Measurements from ENCODE around the gene LIPF.
"Not testable (repeated sequence)": the region's sequence is repeated elsewhere in the genome, so short reads cannot be mapped to it uniquely, and the experiment has no call there.

LIPF gene, protein sequence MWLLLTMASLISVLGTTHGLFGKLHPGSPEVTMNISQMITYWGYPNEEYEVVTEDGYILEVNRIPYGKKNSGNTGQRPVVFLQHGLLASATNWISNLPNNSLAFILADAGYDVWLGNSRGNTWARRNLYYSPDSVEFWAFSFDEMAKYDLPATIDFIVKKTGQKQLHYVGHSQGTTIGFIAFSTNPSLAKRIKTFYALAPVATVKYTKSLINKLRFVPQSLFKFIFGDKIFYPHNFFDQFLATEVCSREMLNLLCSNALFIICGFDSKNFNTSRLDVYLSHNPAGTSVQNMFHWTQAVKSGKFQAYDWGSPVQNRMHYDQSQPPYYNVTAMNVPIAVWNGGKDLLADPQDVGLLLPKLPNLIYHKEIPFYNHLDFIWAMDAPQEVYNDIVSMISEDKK

DNA sequence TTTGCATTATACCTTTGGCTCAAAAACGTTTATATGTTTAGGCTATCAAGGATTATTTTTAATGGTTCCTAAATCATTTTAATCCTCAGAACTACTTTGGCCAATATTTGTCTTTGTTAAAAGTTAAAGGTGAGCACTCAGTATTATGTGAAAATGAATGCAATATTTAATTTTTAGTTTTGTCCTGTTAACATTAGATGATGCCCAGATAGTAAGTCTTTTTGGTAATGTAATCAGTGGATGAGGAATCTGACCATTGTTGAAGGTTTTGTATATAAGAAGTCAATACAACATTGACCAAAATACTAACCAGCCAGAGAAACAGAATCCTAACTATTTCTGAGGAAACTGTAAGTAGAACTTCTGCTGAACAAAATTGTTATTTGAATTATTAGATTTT, at the start of gene LIPF:
Gene LIPF (plus strand): TSS at position 301 of the 400 bp plus-strand sequence. CDS start 2,856 bp downstream, outside the sequence.
- DNase-seq: no peak

DNA sequence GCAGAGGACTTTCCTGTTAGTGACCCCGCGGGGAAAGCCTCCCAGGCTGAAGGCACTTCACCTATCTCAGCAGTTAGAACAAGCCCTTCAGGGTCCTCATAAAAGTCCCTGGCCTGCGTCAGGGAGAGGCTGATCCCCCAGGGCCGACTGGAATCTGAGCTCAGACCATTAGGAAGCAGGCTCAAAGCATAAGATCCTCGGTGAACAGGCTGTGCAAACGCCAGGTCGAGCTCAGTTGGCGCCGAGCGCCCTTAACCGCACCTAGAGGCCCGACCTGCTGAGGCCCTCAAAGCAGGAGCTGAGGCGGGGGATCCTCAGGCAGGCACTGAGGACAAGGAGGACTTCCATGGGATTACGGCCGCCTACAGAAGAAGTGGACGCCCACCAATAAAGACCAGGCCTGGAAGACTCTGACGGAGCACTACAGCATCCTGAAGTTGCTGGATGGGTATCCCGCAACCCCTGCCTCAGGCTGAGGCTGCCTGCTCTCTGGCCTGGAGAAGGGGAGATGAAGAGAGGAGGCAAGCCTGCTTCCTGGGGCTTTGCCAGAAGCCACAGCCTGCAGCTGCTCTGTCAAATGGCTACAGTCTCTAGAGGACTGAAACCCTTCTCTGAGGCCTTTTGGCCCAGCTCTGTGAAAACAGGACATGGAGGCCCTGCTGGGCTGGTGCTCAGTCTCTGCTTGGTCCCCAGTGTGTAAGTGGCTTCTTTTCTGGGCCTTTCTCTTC, 47.8 kb upstream of the LIPF start:
- DNase-seq: no peak

DNA sequence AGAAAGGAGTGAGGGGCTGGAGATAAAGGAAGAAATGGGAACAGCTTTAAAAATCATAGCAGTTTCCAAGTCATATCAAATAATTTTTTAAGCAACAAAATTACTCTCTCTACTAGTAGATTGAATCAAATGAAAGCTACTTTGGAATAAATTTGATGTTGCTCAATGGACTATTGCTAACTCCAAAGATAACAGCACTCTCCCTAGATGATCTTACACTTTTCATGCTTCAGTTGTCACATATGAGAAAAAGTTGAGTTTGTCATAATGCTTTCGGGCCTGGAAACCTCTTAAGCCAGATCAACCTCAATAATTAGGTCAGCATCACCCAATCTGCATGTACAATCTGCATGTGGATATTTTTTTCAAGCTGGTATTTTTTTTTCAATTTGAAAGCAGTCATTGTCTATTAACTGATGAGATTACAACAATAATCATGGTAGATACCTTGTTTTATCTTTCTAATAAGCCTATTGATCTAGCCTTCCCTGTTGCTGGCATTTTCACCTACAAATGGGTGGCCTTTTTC, 46.4 kb upstream of the LIPF start:
- DNase-seq: no peak

DNA sequence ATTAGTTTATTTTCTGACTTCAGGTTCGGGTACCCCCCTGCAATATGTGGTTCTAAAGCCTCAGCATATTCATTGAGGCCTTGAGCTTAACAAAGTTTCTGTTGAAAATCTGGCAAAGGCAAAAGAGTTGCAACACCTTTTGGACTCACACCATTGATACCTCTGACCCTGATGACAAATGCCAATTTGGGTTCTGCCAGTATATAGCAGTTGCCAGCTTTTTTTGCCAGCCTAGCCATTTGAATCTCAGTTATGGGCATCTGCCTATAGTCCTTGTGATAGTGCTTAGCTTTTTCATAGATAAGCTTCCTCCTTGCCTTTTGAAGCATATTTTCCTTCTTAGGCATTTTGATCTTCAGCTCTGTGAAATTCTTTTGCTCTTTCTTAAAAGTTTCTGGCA, 45.7 kb upstream of the LIPF start:
- no peak for DNase-seq

DNA sequence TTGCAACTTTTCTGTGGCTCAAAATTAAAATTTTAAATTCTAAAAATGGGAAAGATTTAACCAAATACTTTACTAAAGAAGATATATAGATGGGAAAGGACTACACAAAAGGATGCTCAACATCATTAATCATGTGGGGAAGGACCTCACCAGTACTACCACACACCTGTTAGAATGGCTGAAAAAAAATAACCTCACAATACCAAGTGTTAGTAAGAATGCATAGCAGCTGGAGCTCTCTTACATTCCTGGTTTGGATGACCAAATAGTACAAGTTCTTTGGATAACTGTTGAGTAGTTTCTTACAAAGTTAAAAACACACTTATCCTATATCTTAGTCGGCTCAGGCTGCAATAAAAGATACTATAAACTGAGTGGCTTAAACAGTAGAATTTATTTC, 43.8 kb upstream of the LIPF start:
- no peak for DNase-seq

DNA sequence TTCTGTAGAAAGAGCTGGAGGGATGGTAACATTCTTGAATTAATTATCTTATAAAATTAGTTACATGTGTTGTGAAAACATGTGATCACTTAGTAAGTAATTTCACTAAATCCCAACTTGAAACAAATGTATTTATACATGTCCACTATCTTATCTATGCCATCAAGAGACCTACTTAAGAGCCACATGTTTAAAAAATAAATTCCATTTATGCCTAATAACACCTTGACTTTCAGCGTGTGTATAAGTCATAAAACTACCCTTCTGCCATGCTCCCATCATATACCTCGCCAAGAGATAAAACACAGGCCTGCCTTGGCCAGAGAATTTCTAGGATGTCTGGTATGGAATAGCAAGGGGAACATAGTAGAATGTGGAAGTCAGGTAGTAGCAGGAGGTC, 40.4 kb upstream of the LIPF start:
- DNase-seq: no peak

DNA sequence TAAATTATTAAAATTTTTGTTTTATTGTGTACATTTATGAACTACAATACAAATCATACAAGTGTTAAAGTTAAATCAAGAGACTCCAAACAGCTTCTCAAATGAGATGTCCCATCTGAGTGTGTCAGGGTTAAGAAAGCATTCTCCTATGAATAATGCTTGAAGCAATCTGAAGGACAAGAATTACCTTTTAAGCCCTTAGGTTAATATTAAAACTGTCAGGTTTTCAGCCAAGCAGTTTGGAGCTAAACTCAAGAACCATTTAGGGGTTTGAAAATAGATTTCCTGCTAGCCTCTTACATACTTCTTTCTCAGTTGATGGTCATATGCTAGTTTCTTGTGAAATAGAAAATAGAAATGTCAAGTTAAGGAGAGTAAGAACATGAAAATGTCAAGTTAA, 39.4 kb upstream of the LIPF start:
- no peak for DNase-seq

DNA sequence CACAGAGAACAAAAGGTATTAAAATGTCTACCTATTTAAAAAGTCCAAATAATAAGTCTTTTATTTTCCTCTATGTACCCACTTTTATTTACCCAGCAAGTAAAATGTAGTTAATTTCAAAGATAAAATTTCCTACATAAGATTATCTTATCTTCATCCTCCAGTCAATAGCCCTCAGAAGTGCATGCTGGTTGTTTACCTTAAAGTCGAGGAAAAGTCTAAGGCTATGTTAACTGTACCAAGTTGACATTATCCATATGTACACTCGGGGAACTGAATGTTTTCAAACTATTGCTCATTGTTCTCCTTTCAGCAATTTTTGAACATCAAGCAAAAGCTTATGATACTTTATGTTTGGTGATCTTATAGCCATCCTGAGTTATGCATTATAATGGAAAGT, 24.1 kb upstream of the LIPF start:
- DNase-seq: no peak

DNA sequence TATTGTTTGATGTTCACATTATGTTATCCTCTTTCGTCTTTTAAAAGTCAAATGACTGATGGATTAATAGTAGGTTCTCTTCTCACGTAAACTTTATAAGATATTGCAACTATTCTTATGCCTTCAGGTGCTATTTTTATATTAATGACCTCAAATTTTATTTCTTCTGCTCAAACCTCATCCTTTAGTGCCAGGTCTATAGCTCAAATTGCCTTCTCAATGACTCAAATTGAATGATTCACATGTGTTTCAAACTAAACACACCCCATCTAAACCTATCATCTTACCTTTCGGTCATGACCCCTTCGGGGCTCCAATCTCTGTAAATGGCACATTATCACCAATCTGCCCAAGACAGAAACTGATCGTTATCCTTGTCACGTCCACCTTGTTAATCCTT, 22.0 kb upstream of the LIPF start:
- DNase-seq: no peak

DNA sequence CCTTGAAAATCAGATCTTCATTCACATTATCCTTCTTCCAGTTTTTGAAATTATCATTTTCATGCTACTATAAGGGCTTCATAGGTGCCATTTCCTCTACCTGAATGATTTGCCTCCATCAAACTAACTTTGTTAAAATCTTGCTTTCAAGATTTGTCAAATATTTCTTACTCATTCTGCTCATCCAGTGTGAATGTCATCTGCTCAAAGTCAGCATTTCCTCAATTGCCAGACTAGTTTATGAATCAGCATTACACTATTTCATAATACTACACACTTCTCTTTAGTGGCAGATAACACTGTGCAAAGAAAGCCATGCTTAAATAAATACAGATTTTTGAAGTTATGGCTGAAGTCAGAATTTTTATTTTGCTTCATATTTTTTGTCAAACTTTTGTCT, 21.3 kb upstream of the LIPF start:
- DNase-seq: no peak

DNA sequence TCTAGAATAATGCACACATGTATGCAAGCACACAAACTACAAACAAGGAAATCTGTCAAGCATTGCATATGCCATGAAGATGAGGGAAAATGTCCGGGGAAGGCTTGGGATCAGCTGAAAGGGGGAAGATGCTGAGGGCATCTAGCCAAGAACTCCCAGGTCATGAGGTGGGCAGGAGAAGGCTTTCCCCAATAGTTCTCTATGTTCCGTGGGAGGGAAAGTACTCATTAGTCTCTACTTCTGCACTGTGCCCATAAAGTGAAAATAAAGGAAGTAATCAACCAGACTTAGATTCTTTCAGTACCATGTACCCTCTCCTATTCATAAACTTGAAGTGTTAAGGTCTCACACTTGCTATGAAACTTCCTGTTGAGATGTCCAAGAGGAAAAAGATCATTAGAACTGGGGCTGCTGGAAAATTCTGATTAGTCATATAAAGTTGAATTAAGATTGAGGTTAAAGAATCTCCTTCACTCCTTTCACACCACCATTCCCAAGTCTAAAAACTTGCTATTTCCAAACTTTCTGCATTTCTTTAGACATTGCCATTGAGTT, 17.1 kb upstream of the LIPF start:
- DNase-seq: no peak

DNA sequence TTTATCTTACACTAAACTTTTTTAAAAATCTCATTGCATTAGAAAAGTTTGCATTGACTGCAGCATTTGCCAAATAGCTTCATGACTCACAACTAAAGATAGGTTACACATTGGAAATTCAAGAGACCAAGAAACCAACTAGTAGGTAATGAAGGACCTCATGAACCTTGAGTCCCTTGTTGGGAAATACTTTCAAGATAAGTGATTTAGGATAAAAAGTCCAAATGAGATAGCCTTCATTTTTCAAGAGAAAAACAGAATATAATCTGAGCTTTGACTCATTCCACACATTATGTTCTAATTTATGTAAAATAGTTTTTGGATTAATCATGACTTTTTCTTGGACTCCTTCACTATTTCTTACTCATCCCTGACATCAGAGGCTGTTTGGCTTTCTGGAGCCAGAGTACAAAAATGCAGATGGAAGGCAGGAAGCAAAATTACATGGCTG, 13.1 kb upstream of the LIPF start:
- no peak for DNase-seq

DNA sequence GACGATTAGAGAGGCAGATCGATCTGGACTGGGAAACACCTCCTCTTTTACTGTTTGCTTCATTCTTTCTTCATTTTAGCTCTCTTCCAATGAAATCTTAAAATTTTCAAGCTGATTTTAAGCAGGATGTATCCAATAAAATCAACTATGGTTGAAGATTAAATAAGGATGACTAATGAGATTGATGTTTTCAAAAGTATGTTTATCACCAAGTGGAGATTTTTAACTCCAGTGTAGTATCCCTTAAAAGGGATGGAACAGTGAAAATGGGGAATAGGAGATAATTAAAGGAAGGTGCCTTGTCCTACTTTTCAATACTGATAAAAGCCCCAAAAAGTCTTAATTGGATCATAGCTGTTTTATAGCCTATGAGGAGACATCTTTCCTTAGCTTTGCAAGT, 11.6 kb upstream of the LIPF start:
- no peak for DNase-seq

DNA sequence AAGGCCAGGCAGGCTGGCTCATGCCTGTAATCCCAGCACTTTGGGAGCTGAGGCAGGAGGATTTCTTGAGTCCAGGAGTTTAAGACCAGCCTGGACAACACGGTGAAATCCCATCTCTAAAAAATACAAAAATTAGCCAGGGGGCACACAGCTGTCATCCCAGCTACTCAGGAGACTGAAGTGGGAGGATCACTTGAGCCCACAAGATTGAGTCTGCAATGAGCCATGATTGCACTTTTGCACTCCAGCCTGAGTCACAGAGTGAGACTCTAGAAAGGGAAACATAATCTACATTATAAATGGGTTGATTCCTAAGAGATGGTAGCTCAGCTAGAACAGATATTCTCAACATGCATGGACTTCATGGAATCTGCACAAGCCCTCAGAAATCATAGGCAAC, 6.3 kb upstream of the LIPF start:
- no peak for DNase-seq

DNA sequence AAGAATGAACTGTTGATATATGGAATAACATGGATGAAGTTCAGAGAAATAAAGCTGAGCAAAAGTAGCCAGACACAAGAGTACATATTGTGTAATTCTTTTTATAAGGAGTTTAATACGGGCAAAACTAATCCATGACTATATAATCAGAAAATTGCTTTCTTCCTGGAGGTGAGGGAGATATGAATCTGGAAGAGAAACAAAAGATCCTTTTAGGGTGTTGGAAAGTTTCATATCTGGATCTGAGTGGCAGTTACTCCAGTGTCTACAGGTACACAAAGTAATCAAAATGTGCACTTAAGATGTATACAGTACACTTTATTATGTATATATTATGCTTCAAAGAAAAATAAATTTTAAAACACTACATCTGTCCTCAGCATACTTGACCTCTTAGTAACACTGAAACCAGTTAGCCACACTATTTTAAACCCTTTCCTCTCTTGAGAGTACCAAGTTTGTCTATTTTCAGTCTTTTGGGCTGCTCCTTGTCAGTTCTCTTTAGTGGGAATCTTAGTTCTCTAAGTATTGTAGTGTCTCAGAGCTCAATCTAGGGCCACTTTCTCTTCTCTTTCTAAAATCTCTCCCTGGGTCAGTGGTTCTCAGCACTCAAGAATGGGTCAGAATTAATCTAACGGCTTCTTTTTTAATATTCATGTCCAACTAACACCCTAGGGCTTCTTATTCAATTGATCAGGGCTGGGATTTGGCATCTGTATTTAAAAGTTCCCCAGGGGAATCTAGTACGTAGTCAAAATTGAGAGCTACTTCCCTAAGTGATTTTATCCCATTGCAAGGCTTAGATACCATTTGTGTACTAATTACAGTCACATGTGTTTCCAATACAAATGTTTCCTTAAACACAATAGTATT, 4.3 kb upstream of the LIPF start:
- DNase-seq: no peak

DNA sequence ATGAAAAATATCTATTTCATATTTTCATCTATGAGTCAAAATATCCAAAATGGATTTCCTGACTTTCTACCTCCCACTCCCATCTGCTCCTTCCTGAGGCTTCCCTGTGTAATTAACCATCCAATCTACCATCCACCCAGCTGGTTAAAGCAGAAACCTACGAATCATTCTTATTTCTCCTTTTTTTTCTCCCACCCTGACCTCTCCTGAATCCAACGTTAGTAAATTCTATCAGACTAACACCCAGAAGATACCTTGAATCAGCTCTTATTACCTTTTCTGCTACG, 3.7 kb upstream of the LIPF start:
- no peak for DNase-seq

DNA sequence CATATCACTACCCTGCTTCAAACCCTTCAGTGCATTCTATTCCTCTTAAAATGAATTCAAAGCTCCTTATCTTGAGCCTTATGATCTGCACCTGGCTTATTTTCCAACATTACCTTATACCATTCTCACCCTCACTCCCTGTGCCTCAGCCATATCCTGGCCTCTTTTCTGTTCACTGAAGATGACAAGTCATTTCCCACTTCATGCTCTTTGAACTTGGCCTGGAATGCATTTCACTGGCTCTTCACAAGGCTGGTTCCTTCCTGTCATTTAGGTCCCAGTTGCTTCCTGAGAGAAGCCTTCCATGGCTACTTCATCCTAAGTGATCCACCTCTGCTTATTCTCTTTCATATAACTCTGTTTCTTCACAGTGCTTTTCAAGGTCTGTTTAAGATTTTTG, 3.2 kb upstream of the LIPF start:
- DNase-seq: no peak

DNA sequence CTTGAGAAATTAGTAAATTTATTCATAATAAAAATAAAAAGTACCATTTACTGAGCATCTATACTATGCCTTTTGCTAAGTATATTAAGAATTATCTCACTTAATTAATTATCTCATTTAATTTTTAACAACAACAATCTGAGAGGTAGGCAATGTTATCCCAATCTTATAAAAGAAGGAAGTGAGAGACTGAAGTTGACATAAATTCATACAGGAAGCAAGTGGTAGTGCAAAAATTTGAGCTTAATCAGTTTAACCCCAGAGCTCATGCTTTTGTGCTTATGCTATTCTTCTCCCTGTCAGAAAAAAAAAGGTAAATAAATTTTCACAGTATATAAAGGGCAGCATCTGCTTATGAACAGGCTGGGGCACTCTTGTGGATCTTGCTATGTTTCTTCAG, 2.7 kb upstream of the LIPF start:
- DNase-seq: no peak

DNA sequence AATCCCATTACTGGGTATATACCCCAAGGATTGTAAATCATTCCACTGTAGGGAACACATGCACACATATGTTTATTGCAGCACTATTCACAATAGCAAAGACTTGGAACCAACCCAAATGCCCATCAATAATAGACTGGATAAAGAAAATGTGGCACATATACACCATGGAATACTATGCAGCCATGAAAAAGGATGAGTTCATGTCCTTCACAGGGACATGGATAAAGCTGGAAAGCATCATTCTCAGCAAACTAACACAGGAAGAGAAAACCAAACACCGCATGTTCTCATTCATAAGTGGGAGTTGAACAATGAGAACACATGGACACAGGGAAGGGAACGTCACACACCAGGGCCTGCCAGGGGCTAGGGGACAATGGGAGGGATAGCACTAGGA, 1.1 kb upstream of the LIPF start:
- DNase-seq: not testable (repeated sequence)

DNA sequence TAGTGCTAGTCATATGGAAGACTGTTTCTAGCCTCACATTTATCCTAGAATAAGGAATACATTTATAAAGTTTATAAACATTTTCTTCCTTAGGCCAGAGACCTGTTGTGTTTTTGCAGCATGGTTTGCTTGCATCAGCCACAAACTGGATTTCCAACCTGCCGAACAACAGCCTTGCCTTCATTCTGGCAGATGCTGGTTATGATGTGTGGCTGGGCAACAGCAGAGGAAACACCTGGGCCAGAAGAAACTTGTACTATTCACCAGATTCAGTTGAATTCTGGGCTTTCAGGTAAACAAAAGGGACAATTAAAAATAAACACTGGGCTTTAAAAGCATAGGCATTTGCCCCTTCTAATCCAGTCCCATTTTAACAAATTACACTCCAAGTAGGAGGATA, 4.2 kb downstream of the LIPF start:
- no peak for DNase-seq

DNA sequence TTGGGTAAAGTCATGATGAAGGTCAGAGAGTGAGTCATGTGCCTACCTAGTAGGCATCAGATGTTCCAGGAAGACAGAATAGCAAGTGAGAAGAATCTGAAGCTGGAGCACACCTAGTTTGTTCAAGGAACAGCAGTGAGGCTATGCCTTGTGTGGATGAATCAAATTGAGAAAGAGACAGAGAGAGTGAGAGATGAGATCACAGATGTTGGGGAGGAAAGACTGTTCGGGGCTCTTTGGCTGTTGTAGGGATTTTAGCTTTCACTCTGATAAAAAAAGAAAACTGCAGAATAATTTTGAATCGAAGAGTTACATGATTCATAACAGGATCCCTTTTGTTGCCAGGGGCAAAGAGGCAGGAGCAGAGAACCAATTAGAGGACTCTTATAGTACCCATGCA, 6.3 kb downstream of the LIPF start:
- DNase-seq: no peak

DNA sequence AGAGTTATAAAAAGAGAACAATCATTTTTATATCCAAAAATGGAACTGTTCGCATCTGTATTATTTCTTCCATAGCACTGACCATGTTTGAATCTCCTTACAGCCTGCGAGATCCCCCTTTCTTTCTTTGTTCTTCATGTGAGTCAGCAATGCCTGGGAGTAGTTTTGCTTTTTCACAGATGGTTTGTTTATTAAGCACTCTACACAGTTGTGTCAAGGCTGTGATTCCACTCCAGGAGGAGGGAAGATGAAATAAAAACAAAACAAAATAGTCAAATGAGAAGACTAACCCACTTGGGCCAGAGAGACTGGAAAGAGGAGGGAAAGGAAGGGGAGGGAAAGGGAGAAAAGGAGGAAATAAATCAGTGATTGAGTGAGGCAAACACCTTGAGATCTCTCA, 7.8 kb downstream of the LIPF start:
- no peak for DNase-seq

Measured in NCI-H2081 treated with DMSO at 0.1 percent for 48 hours (cell line).